MM.1S (cell line): Measurements from ENCODE around the gene SUPT3H.

Experiments
- DNase-seq: peaks from one replicate; pipeline ENCODE4 v3.0.0-alpha.2; 2015
- H2AFZ ChIP-seq: fragments of 300-600 bp; sonication (generic); 2 replicates; pipeline ENCODE4 v1.6.0; 2016; ENCODE audit warnings: antibody characterized with exemption, low read length
- H3F3A ChIP-seq: fragments of 300-600 bp; sonication (generic); 2 replicates; pipeline ENCODE4 v1.6.1; 2016; ENCODE audit warnings: mild to moderate bottlenecking, antibody characterized with exemption, low read length, moderate library complexity, mixed read lengths; ENCODE audit not compliant: insufficient read depth
- H3K27ac ChIP-seq: fragments of 300-600 bp; sonication (generic); 2 replicates; pipeline ENCODE4 v1.5.1; 2016; ENCODE audit warnings: mild to moderate bottlenecking, low read length
- H3K27me3 ChIP-seq: fragments of 300-600 bp; sonication (generic); replicated peaks from 2 replicates; pipeline ENCODE4 v1.6.0; 2016; ENCODE audit warnings: low read length; ENCODE audit not compliant: insufficient read depth
- H3K36me3 ChIP-seq: fragments of 300-600 bp; sonication (generic); replicated peaks from 2 replicates; pipeline ENCODE4 v1.6.1; 2016; ENCODE audit warnings: mild to moderate bottlenecking, low read length, mixed read lengths; ENCODE audit not compliant: insufficient read depth
- H3K4me1 ChIP-seq: fragments of 300-600 bp; sonication (generic); 2 replicates; pipeline ENCODE4 v1.6.1; 2016; ENCODE audit warnings: low read length, mixed read lengths
- H3K4me2 ChIP-seq: fragments of 300-600 bp; sonication (generic); 2 replicates; pipeline ENCODE4 v1.6.0; 2016; ENCODE audit warnings: low read depth, low read length
- H3K4me3 ChIP-seq: fragments of 300-600 bp; sonication (generic); 2 replicates; pipeline ENCODE4 v1.5.1; 2016; ENCODE audit warnings: low read length, mixed read lengths
- H3K79me2 ChIP-seq: fragments of 300-600 bp; sonication (generic); 2 replicates; pipeline ENCODE4 v1.6.1; 2016; ENCODE audit warnings: mixed run types, low read length, mixed read lengths
- H3K9ac ChIP-seq: fragments of 300-600 bp; sonication (generic); 2 replicates; pipeline ENCODE4 v1.6.1; 2016; ENCODE audit warnings: low read length, mixed read lengths
- H3K9me2 ChIP-seq: fragments of 300-600 bp; sonication (generic); replicated peaks from 2 replicates; pipeline ENCODE4 v1.6.1; 2016; ENCODE audit warnings: mild to moderate bottlenecking, low read length, mixed read lengths; ENCODE audit not compliant: insufficient read depth
- H3K9me3 ChIP-seq: fragments of 300-600 bp; sonication (generic); replicated peaks from 2 replicates; pipeline ENCODE4 v1.6.1; 2016; ENCODE audit warnings: mild to moderate bottlenecking, low read length, mixed read lengths; ENCODE audit not compliant: insufficient read depth
- H4K20me1 ChIP-seq: fragments of 300-600 bp; sonication (generic); 2 replicates; pipeline ENCODE4 v1.6.1; 2016; ENCODE audit warnings: mild to moderate bottlenecking, low read length, moderate library complexity, mixed read lengths; ENCODE audit not compliant: insufficient read depth
- EZH2 ChIP-seq: fragments of 300-600 bp; sonication (generic); optimal IDR thresholded peaks from 2 replicates; pipeline ENCODE3; 2017; ENCODE audit warnings: low read depth, mild to moderate bottlenecking, antibody characterized with exemption, low read length, mixed read lengths
- EZH2phosphoT487 ChIP-seq: fragments of 300-600 bp; sonication (generic); IDR thresholded peaks from 2 replicates; pipeline ENCODE4 v1.6.1; 2018; ENCODE audit warnings: antibody characterized with exemption, low read length
- TF ChIP-seq, protein P1 (sequence below): fragments of 300-600 bp; sonication (generic); IDR thresholded peaks from 2 replicates; pipeline ENCODE4 v1.5.1; 2016; ENCODE audit warnings: antibody characterized with exemption, low read length, mixed read lengths

Gene SUPT3H

DNA sequence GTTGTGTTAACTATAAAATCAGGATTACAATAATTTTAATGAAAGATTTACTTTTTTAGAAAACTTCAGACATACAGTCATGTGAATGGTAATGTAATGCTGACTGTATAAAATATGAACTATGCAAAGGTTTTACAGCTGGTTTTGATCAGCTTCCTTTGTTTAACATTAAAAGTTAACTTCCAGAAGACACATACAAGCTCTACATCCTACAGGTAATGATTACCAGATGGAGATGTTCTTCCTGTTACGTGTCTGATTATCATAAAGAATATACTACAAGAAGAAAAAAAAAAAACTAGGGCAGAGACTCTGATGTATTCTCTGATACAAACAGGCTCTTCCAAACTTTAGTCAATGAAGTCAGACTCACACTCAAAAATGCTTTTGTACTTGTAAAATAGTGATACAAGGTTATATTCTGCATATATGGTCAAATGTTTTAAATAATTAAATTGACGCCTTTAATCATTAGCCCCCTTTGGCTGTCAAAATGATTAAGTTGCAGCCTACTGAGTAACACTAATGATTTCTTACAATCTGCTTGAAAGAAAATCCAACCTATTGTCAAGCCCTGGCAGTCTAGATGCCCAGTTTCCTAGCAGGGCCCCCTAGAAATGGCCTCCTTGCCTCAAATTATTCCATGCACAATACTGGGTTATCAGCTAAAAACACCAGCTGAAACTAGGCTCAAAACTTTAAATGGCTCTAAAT lies 301.4 kb downstream of the SUPT3H start:
- Histone ChIP-seq H4K20me1 (no peaks in the 10 kb centered on the region), H3F3A (no peaks in the 10 kb centered on the region), H2AFZ (no peak overlapping the region), H3K4me2 (no peak overlapping the region), H3K36me3 (no peaks in the 10 kb centered on the region), H3K79me2 (no peaks in the 10 kb centered on the region), H3K4me1 (no peaks in the 10 kb centered on the region), H3K9me3 (no peaks in the 10 kb centered on the region), H3K27ac (no peak overlapping the region), H3K9me2 (no peaks in the 10 kb centered on the region), H3K27me3 (no peaks in the 10 kb centered on the region), H3K9ac (no peak overlapping the region), H3K4me3 (no peak overlapping the region)
- TF ChIP-seq EZH2phosphoT487 (no peak), EZH2 (no peak)
- TF ChIP-seq, protein P1, sequence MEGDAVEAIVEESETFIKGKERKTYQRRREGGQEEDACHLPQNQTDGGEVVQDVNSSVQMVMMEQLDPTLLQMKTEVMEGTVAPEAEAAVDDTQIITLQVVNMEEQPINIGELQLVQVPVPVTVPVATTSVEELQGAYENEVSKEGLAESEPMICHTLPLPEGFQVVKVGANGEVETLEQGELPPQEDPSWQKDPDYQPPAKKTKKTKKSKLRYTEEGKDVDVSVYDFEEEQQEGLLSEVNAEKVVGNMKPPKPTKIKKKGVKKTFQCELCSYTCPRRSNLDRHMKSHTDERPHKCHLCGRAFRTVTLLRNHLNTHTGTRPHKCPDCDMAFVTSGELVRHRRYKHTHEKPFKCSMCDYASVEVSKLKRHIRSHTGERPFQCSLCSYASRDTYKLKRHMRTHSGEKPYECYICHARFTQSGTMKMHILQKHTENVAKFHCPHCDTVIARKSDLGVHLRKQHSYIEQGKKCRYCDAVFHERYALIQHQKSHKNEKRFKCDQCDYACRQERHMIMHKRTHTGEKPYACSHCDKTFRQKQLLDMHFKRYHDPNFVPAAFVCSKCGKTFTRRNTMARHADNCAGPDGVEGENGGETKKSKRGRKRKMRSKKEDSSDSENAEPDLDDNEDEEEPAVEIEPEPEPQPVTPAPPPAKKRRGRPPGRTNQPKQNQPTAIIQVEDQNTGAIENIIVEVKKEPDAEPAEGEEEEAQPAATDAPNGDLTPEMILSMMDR, result no peak
- DNase-seq, result no peak

DNA sequence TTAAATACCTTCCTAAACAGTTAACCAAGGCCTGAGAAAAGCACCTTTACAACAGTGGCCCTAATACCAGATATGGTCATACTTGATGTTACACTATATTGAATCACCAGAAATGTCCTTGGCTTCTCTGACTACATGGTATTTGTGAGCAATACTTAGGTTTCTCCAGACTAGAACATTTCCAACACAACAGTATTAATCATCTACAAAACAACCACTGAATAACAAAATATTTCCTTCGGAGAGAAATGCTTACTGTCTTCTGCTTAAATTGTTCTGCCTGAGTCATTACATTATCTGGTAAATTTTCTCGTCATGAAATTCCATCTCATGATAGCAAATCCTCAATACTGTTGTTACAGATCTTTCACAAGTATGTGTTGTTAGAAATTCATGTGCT lies 302.5 kb downstream of the SUPT3H start:
- Histone ChIP-seq H3K9me2 (no peaks in the 10 kb centered on the region), H2AFZ (no peak overlapping the region), H3K9me3 (no peaks in the 10 kb centered on the region), H3F3A (no peaks in the 10 kb centered on the region), H3K79me2 (no peaks in the 10 kb centered on the region), H3K27ac (no peak overlapping the region), H3K4me2 (no peak overlapping the region), H3K36me3 (no peaks in the 10 kb centered on the region), H3K27me3 (no peaks in the 10 kb centered on the region), H3K4me1 (no peaks in the 10 kb centered on the region), H3K9ac (no peak overlapping the region), H3K4me3 (no peak overlapping the region), H4K20me1 (no peaks in the 10 kb centered on the region)
- DNase-seq, result no peak
- no peak for TF ChIP-seq EZH2phosphoT487
- TF ChIP-seq, protein P1, result no peak

DNA sequence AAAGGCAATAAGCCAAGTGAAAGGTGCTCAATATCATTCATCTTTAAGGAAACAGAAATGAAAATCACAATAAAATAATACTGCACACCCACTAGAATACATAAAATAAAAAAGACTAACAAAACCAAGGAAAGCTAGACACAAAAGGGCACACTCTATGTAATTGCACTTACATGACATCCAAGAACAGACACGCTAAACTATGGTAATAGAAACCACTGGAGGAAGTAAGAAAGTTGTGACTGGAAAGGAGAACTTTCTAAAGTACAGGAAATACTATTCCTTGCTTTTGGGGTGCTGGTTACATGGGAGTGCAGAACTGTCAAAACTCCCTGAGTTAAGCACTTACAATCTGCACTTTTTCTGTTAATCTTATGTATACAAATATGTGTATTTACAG lies 303.3 kb downstream of the SUPT3H start:
- H3K9me3 ChIP-seq, result no peaks in the 10 kb centered on the region
- no peak overlapping the region for H3K9ac ChIP-seq
- no peaks in the 10 kb centered on the region for H4K20me1 ChIP-seq
- H3K4me3 ChIP-seq, result no peak overlapping the region
- H3F3A ChIP-seq, result no peaks in the 10 kb centered on the region
- H3K4me2 ChIP-seq, result no peak overlapping the region
- no peak overlapping the region for H2AFZ ChIP-seq
- H3K4me1 ChIP-seq, result no peaks in the 10 kb centered on the region
- no peaks in the 10 kb centered on the region for H3K79me2 ChIP-seq
- no peaks in the 10 kb centered on the region for H3K36me3 ChIP-seq
- H3K27ac ChIP-seq, result no peak overlapping the region
- H3K9me2 ChIP-seq, result no peaks in the 10 kb centered on the region
- TF ChIP-seq, protein P1, result no peak
- TF ChIP-seq EZH2phosphoT487 (no peak), EZH2 (no peak)
- H3K27me3 ChIP-seq, result no peaks in the 10 kb centered on the region
- DNase-seq, result no peak
